HL-60 (cell line): ENCODE measurements around the gene ELMO1.

Source experiments
- CTCF ChIP-seq: IDR thresholded peaks from one replicate; pipeline ENCODE4 v1.5.1; 2011; ENCODE audit warnings: low read length, control low read depth, inconsistent platforms; ENCODE audit not compliant: insufficient read depth
- GABPA ChIP-seq: IDR thresholded peaks from 2 replicates; pipeline ENCODE4 v1.6.1; 2012; ENCODE audit warnings: low read depth
- POLR2AphosphoS5 ChIP-seq: IDR thresholded peaks from 2 replicates; pipeline ENCODE4 v1.6.1; 2012; ENCODE audit warnings: low read depth
- REST ChIP-seq: IDR thresholded peaks from 2 replicates; pipeline ENCODE4 v1.6.1; 2012; ENCODE audit warnings: low read depth; ENCODE audit not compliant: insufficient replicate concordance

- TF ChIP-seq POLR2AphosphoS5 (no peak), CTCF (no peak), REST (no peak), GABPA (no peak)
These were observed 88.8 kb downstream of the ELMO1 start for GRCh38 chr7:37359662-37360444.
